ENCODE measurements around the gene LRRC25.
"Not testable (repeated sequence)": the region's sequence is repeated elsewhere in the genome, so short reads cannot be mapped to it uniquely, and the experiment has no call there.

DNA sequence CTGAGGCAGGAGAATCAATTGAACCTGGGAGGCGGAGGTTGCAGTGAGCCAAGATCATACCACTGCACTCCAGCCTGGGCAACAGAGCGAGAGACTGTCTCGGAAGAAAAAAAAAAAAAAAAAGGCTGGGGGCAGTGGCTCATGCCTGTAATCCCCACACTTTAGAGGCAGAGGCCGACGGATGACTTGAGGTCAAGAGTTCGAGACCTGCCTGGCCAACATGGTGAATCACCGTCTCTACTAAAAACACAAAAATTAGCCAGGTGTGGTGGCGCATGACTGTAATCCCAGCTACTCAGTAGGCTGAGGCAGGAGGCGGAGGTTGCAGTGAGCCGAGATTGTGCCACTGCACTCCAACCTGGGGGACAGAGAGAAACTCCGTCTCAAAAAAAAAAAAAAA, 13.8 kb downstream of the LRRC25 start:
- TF ChIP-seq, protein P1, sequence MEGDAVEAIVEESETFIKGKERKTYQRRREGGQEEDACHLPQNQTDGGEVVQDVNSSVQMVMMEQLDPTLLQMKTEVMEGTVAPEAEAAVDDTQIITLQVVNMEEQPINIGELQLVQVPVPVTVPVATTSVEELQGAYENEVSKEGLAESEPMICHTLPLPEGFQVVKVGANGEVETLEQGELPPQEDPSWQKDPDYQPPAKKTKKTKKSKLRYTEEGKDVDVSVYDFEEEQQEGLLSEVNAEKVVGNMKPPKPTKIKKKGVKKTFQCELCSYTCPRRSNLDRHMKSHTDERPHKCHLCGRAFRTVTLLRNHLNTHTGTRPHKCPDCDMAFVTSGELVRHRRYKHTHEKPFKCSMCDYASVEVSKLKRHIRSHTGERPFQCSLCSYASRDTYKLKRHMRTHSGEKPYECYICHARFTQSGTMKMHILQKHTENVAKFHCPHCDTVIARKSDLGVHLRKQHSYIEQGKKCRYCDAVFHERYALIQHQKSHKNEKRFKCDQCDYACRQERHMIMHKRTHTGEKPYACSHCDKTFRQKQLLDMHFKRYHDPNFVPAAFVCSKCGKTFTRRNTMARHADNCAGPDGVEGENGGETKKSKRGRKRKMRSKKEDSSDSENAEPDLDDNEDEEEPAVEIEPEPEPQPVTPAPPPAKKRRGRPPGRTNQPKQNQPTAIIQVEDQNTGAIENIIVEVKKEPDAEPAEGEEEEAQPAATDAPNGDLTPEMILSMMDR (conservative IDR thresholded peaks at IDR 0.05), result not testable (repeated sequence)
- TF ChIP-seq EZH2 (IDR thresholded peaks at IDR 0.05; ENCODE audit: low read depth), result not testable (repeated sequence)
